Activated CD4-positive, alpha-beta T cell treated with anti-CD3 and anti-CD28 coated beads for 36 hours (primary cell): ENCODE measurements around the gene CCDC124. TPM values are rescaled to one million over a fixed set of nuclear protein-coding genes. Genes with fewer than 3 reads are reported as not detected.

Experiments used
- ATAC-seq: fragments of 200-7000 bp; cut with Tn5 transposase; one replicate; pipeline ENCODE4 v1.10.0; 2021; ENCODE audit warnings: mild to moderate bottlenecking, moderate library complexity
- CTCF ChIA-PET: fragments of 350-600 bp; sonication (Branson Sonifier 250); formaldehyde crosslinking; loops from one replicate; lab custom pipeline; 2021; ENCODE audit warnings: antibody characterized with exemption; lab: Charles Lee
- POLR2A ChIA-PET: fragments of 350-600 bp; sonication (Branson Sonifier 250); formaldehyde crosslinking; loops from one replicate; lab custom pipeline; 2021; ENCODE audit warnings: antibody characterized with exemption, inconsistent platforms; lab: Charles Lee
- DNase-seq: peaks from one replicate; pipeline ENCODE4 v3.0.0-alpha.2; 2020
- H3K27ac Mint-ChIP-seq: one replicate; pipeline ENCODE4 v1.8.0; 2021; ENCODE audit warnings: mixed read lengths
- H3K27me3 Mint-ChIP-seq: one replicate; pipeline ENCODE4 v1.8.0; 2021; ENCODE audit warnings: mixed read lengths
- H3K36me3 Mint-ChIP-seq: one replicate; pipeline ENCODE4 v1.8.0; 2021; ENCODE audit warnings: low read depth, mixed read lengths
- H3K4me1 Mint-ChIP-seq: one replicate; pipeline ENCODE4 v1.8.0; 2021; ENCODE audit warnings: mixed read lengths
- H3K4me3 Mint-ChIP-seq: one replicate; pipeline ENCODE4 v1.8.0; 2021; ENCODE audit warnings: mild to moderate bottlenecking, moderate library complexity, mixed read lengths
- H3K9me3 Mint-ChIP-seq: one replicate; pipeline ENCODE4 v1.8.0; 2021; ENCODE audit warnings: low read depth, mixed read lengths
- intact Hi-C, 2 experiments: fragments of 100-400 bp; cut with DNase I in 1 of 2; cut with micrococcal nuclease in 1 of 2; formaldehyde crosslinking; loops; one replicate each; pipeline versions ENCODE4 v1.14.2 to v1.15.1; 2022 to 2024; cut with DNase I, micrococcal nuclease
- total RNA-seq, 2 experiments: library from RNA; stranded (reverse); gene quantifications; one replicate each; pipeline ENCODE4 v1.2.3, GENCODE V29; 2021

Gene CCDC124
- total RNA-seq, 2 experiments from 2014 or later, result 99.3 to 131 TPM

GRCh38 chr19:17993076-17993813 is 60.4 kb downstream of the CCDC124 start:
- H3K27ac Mint-ChIP-seq, result no peak overlapping the region
- POLR2A ChIA-PET, result no interaction called here
- intact Hi-C loops, result no loop called here

More at GRCh38 chr19:17993076-17993813, 60.4 kb downstream of the CCDC124 start:
- no peak for DNase-seq
- CTCF ChIA-PET, result interaction anchor here (0.6 to 7.5 kb wide), 6 partner anchors 11 to 513 kb away, joined by 3 to 102 read pairs (median 8); partner anchors contain the start of gene CCDC124
- H3K27me3 Mint-ChIP-seq, result no peaks in the 10 kb centered on the region
- no peaks in the 10 kb centered on the region for H3K36me3 Mint-ChIP-seq
- no peaks in the 10 kb centered on the region for H3K9me3 Mint-ChIP-seq
- ATAC-seq, result no peak
- no peak overlapping the region for H3K4me3 Mint-ChIP-seq
- H3K4me1 Mint-ChIP-seq, result peaks cover 8% of the 10 kb centered on the region

Other genes with a start within 250 kb of the CCDC124 start
- under 1 TPM; 0.02 to 0.04 TPM for gene UNC13A, start 244.7 kb upstream of the CCDC124 start, total RNA-seq
- 10 to 100 TPM; 57.6 to 79.3 TPM for gene MAP1S, start 213.5 kb upstream of the CCDC124 start, total RNA-seq
- 10 to 100 TPM; 50.5 to 51.8 TPM for gene FCHO1, start 181.5 kb upstream of the CCDC124 start, total RNA-seq
- gene B3GNT3, start 137.9 kb upstream of the CCDC124 start, total RNA-seq, result under 1 TPM; 0.75 to 0.95 TPM
- gene INSL3, start 111.5 kb upstream of the CCDC124 start, total RNA-seq, result 1 to 10 TPM; 6.9 to 9.7 TPM
- 100 to 1,000 TPM; 174 to 180 TPM for gene JAK3, start 85.0 kb upstream of the CCDC124 start, total RNA-seq
- 1,000 to 10,000 TPM; 3,109 to 3,329 TPM for gene RPL18A, start 73.1 kb upstream of the CCDC124 start, total RNA-seq
- gene SLC5A5, start 61.1 kb upstream of the CCDC124 start, total RNA-seq, result 1 to 10 TPM; 1.0 to 1.3 TPM
- under 1 TPM in 1 of 2 experiments, not detected in 1; 0.05 TPM for gene KCNN1, start 34.1 kb downstream of the CCDC124 start, total RNA-seq
- gene ARRDC2, start 75.2 kb downstream of the CCDC124 start, total RNA-seq, result 10 to 100 TPM; 13.5 to 21.7 TPM
- gene IL12RB1, start 153.9 kb downstream of the CCDC124 start, total RNA-seq, result 10 to 100 TPM; 17.2 to 20.0 TPM
- gene MAST3, start 164.8 kb downstream of the CCDC124 start, total RNA-seq, result 10 to 100 TPM; 17.4 to 20.1 TPM
- gene PIK3R2, start 220.1 kb downstream of the CCDC124 start, total RNA-seq, result 10 to 100 TPM; 18.9 to 20.2 TPM
- gene IFI30, start 240.8 kb downstream of the CCDC124 start, total RNA-seq, result 10 to 100 TPM; 20.4 to 29.5 TPM